Mammary epithelial cell (primary cell): Measurements from ENCODE around the gene SLC7A5.

Experiments
- CTCF ChIP-seq, 2 donors: IDR thresholded peaks in 1 of 2; conservative IDR thresholded peaks in 1 of 2; 2 replicates each; pipeline ENCODE4 v1.5.1; 2011 to 2012; ENCODE audit warnings: inconsistent platforms in 2 of 2, low read length in 2 of 2, mild to moderate bottlenecking in 2 of 2, control low read depth in 1 of 2, low read depth in 1 of 2; ENCODE audit not compliant: insufficient read depth in 1 of 2; ENCODE audit errors: extremely low read depth in 1 of 2
- EZH2 ChIP-seq: IDR thresholded peaks from 2 replicates; pipeline ENCODE4 v1.6.1; 2012; ENCODE audit warnings: low read length, inconsistent platforms, borderline replicate concordance

- no peak for TF ChIP-seq CTCF (conservative IDR thresholded peaks at IDR 0.05 in 1 of 2, IDR thresholded peaks at IDR 0.05 in 1 of 2; ENCODE audit: extremely low read depth in 1 of 2, insufficient read depth in 1 of 2, low read depth in 1 of 2, low read length in 2 of 2)
- no peak for TF ChIP-seq EZH2
Measured at GRCh38 chr16:87822108-87822970, 47.0 kb downstream of the SLC7A5 start.
